ENCODE results near the gene ZNF862. TPM values are rescaled to one million over a fixed set of nuclear protein-coding genes. Genes with fewer than 3 reads are reported as not detected.

ZNF862 gene
- total RNA-seq, 2 experiments from 2014 or later = 7.9 to 9.1 TPM

GRCh38 chr7:149792220-149792595, 46.0 kb upstream of the ZNF862 start:
- intact Hi-C loops (cut with micrococcal nuclease; ENCODE audit: unreplicated experiment) = loop anchor here (5.0 kb wide), 1 partner anchor 210 kb away; no protein-coding TSS in a partner anchor
- Histone ChIP-seq H3K27ac (ENCODE audit: low read depth, low read length, poor library complexity, severe bottlenecking) (no peak overlapping the region), H3K9me3 (ENCODE audit: low read length) (no peaks in the 10 kb centered on the region), H3K4me3 (ENCODE audit: low read depth, low read length, poor library complexity, severe bottlenecking) (no peak overlapping the region), H3K9me2 (ENCODE audit: insufficient read depth, low read length) (no peaks in the 10 kb centered on the region), H3K79me2 (ENCODE audit: insufficient read depth, low read depth, low read length) (no peaks in the 10 kb centered on the region), H4K20me1 (ENCODE audit: insufficient read depth, low read length) (no peaks in the 10 kb centered on the region), H3K36me3 (ENCODE audit: insufficient read depth, low read length) (no peaks in the 10 kb centered on the region), H2AFZ (ENCODE audit: low read length) (no peak overlapping the region), H3K4me2 (ENCODE audit: low read length) (no peak overlapping the region), H3K4me1 (ENCODE audit: insufficient read depth, low read length, poor library complexity, severe bottlenecking) (no peaks in the 10 kb centered on the region)
- POLR2A ChIA-PET = no interaction called here
- TF ChIP-seq EZH2phosphoT487 (IDR thresholded peaks at IDR 0.05; ENCODE audit: borderline replicate concordance, low read depth, low read length) = no peak
- no peak for TF ChIP-seq CTCF (conservative IDR thresholded peaks at IDR 0.05; ENCODE audit: low read length)
- DNase-seq (ENCODE audit: low spot score) = no peak
- BruUV-seq (replicated peaks) = no TSS peak
- CTCF ChIA-PET (ENCODE audit: unreplicated experiment) = no interaction called here

- Histone ChIP-seq H3K9me3 (ENCODE audit: low read length) (no peaks in the 10 kb centered on the region), H2AFZ (ENCODE audit: low read length) (no peak overlapping the region), H3K4me3 (ENCODE audit: low read depth, low read length, poor library complexity, severe bottlenecking) (no peak overlapping the region), H4K20me1 (ENCODE audit: insufficient read depth, low read length) (no peaks in the 10 kb centered on the region), H3K9me2 (ENCODE audit: insufficient read depth, low read length) (no peaks in the 10 kb centered on the region), H3K79me2 (ENCODE audit: insufficient read depth, low read depth, low read length) (no peaks in the 10 kb centered on the region), H3K4me2 (ENCODE audit: low read length) (no peak overlapping the region), H3K36me3 (ENCODE audit: insufficient read depth, low read length) (no peaks in the 10 kb centered on the region), H3K27ac (ENCODE audit: low read depth, low read length, poor library complexity, severe bottlenecking) (no peak overlapping the region), H3K4me1 (ENCODE audit: insufficient read depth, low read length, poor library complexity, severe bottlenecking) (no peaks in the 10 kb centered on the region)
- no TSS peak for BruUV-seq (replicated peaks)
- POLR2A ChIA-PET = no interaction called here
- CTCF ChIA-PET (ENCODE audit: unreplicated experiment) = no interaction called here
- no peak for DNase-seq (ENCODE audit: low spot score)
- intact Hi-C loops (cut with micrococcal nuclease; ENCODE audit: unreplicated experiment) = loop anchor here (5.0 kb wide), 1 partner anchor 211 kb away; no protein-coding TSS in a partner anchor
- no peak for TF ChIP-seq CTCF (conservative IDR thresholded peaks at IDR 0.05; ENCODE audit: low read length)
- TF ChIP-seq EZH2phosphoT487 (IDR thresholded peaks at IDR 0.05; ENCODE audit: borderline replicate concordance, low read depth, low read length) = no peak
These were observed 44.9 kb upstream of the ZNF862 start for GRCh38 chr7:149793261-149793660.

- no peaks in the 10 kb centered on the region for H3K4me1 ChIP-seq (ENCODE audit: insufficient read depth, low read length, poor library complexity, severe bottlenecking)
- intact Hi-C loops (cut with micrococcal nuclease; ENCODE audit: unreplicated experiment) = loop anchor here (5.0 kb wide), 1 partner anchor 212 kb away; no protein-coding TSS in a partner anchor
- H3K4me2 ChIP-seq (ENCODE audit: low read length) = no peak overlapping the region
- H2AFZ ChIP-seq (ENCODE audit: low read length) = no peak overlapping the region
- H3K9me3 ChIP-seq (ENCODE audit: low read length) = no peaks in the 10 kb centered on the region
- H3K27ac ChIP-seq (ENCODE audit: low read depth, low read length, poor library complexity, severe bottlenecking) = no peak overlapping the region
- no peak overlapping the region for H3K4me3 ChIP-seq (ENCODE audit: low read depth, low read length, poor library complexity, severe bottlenecking)
- no peaks in the 10 kb centered on the region for H3K36me3 ChIP-seq (ENCODE audit: insufficient read depth, low read length)
- ChIA-PET POLR2A (no interaction called here), CTCF (ENCODE audit: unreplicated experiment) (no interaction called here)
- no peaks in the 10 kb centered on the region for H3K79me2 ChIP-seq (ENCODE audit: insufficient read depth, low read depth, low read length)
- no peaks in the 10 kb centered on the region for H3K9me2 ChIP-seq (ENCODE audit: insufficient read depth, low read length)
- H4K20me1 ChIP-seq (ENCODE audit: insufficient read depth, low read length) = no peaks in the 10 kb centered on the region
- TF ChIP-seq EZH2phosphoT487 (IDR thresholded peaks at IDR 0.05; ENCODE audit: borderline replicate concordance, low read depth, low read length) = no peak
- TF ChIP-seq CTCF (conservative IDR thresholded peaks at IDR 0.05; ENCODE audit: low read length) = no peak
- no peak for DNase-seq (ENCODE audit: low spot score)
- BruUV-seq (replicated peaks) = no TSS peak
These were observed 43.5 kb upstream of the ZNF862 start for GRCh38 chr7:149794661-149795060.
